Neural progenitor cell (in vitro differentiated cells): ENCODE data around the gene NUP133. TPM values are rescaled to one million over a fixed set of nuclear protein-coding genes. Genes with fewer than 3 reads are reported as not detected.

Experiments used
- DNase-seq: peaks from one replicate; pipeline ENCODE4 v3.0.0-alpha.2; 2016; ENCODE audit warnings: low spot score
- H2AFZ ChIP-seq: fragments of 200-600 bp; sonication (generic); replicated peaks from 2 replicates; pipeline ENCODE4 v1.6.1; 2016; ENCODE audit warnings: antibody characterized with exemption
- H3F3A ChIP-seq: fragments of 200-600 bp; sonication (generic); 2 replicates; pipeline ENCODE4 v1.6.1; 2016; ENCODE audit warnings: antibody characterized with exemption, low read depth
- H3K27ac ChIP-seq: fragments of 200-600 bp; sonication (generic); 2 replicates; pipeline ENCODE4 v1.5.1; 2016; ENCODE audit warnings: mild to moderate bottlenecking
- H3K27me3 ChIP-seq: fragments of 200-600 bp; sonication (generic); 2 replicates; pipeline ENCODE4 v1.6.1; 2016; ENCODE audit warnings: mild to moderate bottlenecking, moderate library complexity
- H3K36me3 ChIP-seq: fragments of 200-600 bp; sonication (generic); 2 replicates; pipeline ENCODE4 v1.5.1; 2016
- H3K4me1 ChIP-seq: fragments of 200-600 bp; sonication (generic); 2 replicates; pipeline ENCODE4 v1.6.1; 2016; ENCODE audit warnings: mixed run types
- H3K4me2 ChIP-seq: fragments of 200-600 bp; sonication (generic); 2 replicates; pipeline ENCODE4 v1.6.1; 2016
- H3K4me3 ChIP-seq: fragments of 200-600 bp; sonication (generic); 2 replicates; pipeline ENCODE4 v1.5.1; 2016
- H3K79me2 ChIP-seq: fragments of 200-600 bp; sonication (generic); 2 replicates; pipeline ENCODE4 v1.6.1; 2016; ENCODE audit warnings: low read depth
- H3K9ac ChIP-seq: fragments of 200-600 bp; sonication (generic); 2 replicates; pipeline ENCODE4 v1.6.1; 2016
- H3K9me3 ChIP-seq: fragments of 200-600 bp; sonication (generic); 2 replicates; pipeline ENCODE4 v1.5.1; 2016; ENCODE audit warnings: low read depth
- H4K20me1 ChIP-seq: fragments of 200-600 bp; sonication (generic); 2 replicates; pipeline ENCODE4 v1.6.1; 2016; ENCODE audit warnings: low read depth
- H3K27ac Mint-ChIP-seq: 3 replicates; pipeline ENCODE4 v1.8.0; 2021; ENCODE audit warnings: mixed read lengths
- H3K27me3 Mint-ChIP-seq: 2 replicates; pipeline ENCODE4 v1.8.0; 2022; ENCODE audit warnings: low read depth, mild to moderate bottlenecking, inconsistent platforms, moderate library complexity, mixed read lengths; ENCODE audit not compliant: insufficient read depth
- H3K36me3 Mint-ChIP-seq: 3 replicates; pipeline ENCODE4 v1.8.0; 2021; ENCODE audit warnings: mixed read lengths
- H3K4me1 Mint-ChIP-seq: 3 replicates; pipeline ENCODE4 v1.8.0; 2021; ENCODE audit warnings: mixed read lengths
- H3K4me3 Mint-ChIP-seq: 3 replicates; pipeline ENCODE4 v1.8.0; 2021; ENCODE audit warnings: mild to moderate bottlenecking, moderate library complexity, mixed read lengths
- H3K9me3 Mint-ChIP-seq: 3 replicates; pipeline ENCODE4 v1.8.0; 2020; ENCODE audit warnings: mixed read lengths
- EZH2 ChIP-seq: fragments of 200-600 bp; sonication (generic); IDR thresholded peaks from 2 replicates; pipeline ENCODE4 v1.6.1; 2017; ENCODE audit warnings: antibody characterized with exemption, mild to moderate bottlenecking, moderate library complexity
- EZH2phosphoT487 ChIP-seq: fragments of 200-600 bp; sonication (generic); IDR thresholded peaks from 2 replicates; pipeline ENCODE4 v1.6.1; 2017; ENCODE audit warnings: antibody characterized with exemption
- total RNA-seq: library from RNA; depleted of rRNA; stranded (reverse); fragments of >200 nt; gene quantifications from 2 replicates; pipeline ENCODE4 v1.2.3, GENCODE V29; 2015; ENCODE audit warnings: low replicate concordance
- TF ChIP-seq, protein P1 (sequence below): fragments of 200-600 bp; sonication (generic); IDR thresholded peaks from 2 replicates; pipeline ENCODE4 v1.5.1; 2017; ENCODE audit warnings: antibody characterized with exemption, mild to moderate bottlenecking

The NUP133 gene
- total RNA-seq, 1 donor from 2014 or later = 89.3 TPM

DNA sequence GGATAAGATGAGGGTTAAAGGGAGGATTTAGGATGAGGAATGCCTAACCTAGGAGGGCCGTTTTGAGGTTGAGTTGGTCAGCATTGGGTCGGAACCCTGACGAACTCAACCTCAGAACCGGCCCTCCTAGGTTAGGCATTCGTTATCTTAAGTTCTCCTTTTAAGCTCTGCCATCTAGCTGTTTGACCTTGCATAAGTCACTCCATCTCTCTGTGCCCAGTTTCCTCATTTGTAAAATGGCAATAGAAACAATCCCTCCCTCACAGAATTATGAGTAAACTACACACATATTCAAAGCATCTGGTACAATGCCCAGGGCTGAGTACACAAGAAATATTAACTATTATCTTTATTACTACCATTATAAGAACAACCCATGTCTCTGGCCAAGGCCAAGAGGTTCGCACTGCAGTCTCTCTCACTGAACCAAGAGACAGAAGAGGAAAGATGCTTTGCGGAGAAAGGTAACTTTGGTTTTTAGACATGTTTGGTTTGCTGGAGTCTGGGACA lies 45.5 kb upstream of the NUP133 start:
- Mint-ChIP-seq H3K4me1 (peaks cover 20% of the 10 kb centered on the region), H3K4me3 (no peak overlapping the region)

DNA sequence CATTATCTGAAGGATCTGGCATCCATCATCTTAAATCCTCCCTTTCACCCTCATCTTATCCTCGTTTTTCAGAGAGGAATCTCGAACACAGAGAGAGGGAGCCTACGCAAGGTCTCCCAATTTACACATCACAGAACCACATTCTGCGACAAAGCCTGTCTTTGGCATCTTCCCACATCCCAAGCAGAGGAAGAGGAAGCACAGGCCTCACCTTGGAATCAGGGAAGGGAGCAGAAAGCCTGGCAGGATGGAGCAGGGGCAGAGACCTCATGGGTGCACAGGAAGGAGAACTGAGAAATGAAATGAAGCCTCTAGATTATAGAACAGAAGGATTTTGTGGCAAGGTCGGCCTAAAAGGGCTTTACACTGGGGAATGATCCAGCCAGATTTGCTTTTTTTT lies 44.6 kb upstream of the NUP133 start:
- Mint-ChIP-seq H3K27ac (no peak overlapping the region), H3K27me3 (peaks cover 3% of the 10 kb centered on the region), H3K4me3 (no peak overlapping the region), H3K36me3 (peaks cover 8% of the 10 kb centered on the region), H3K4me1 (peaks cover 20% of the 10 kb centered on the region), H3K9me3 (no peaks in the 10 kb centered on the region)
- H2AFZ ChIP-seq = no peak overlapping the region
- no peak overlapping the region for H3K9ac ChIP-seq
- H3K36me3 ChIP-seq = no peaks in the 10 kb centered on the region
- no peak overlapping the region for H3K4me3 ChIP-seq
- H3K9me3 ChIP-seq = no peaks in the 10 kb centered on the region
- DNase-seq = no peak
- no peak overlapping the region for H3K27ac ChIP-seq
- peaks cover 5% of the 10 kb centered on the region for H3F3A ChIP-seq
- TF ChIP-seq EZH2phosphoT487 = no peak
- TF ChIP-seq, protein P1, sequence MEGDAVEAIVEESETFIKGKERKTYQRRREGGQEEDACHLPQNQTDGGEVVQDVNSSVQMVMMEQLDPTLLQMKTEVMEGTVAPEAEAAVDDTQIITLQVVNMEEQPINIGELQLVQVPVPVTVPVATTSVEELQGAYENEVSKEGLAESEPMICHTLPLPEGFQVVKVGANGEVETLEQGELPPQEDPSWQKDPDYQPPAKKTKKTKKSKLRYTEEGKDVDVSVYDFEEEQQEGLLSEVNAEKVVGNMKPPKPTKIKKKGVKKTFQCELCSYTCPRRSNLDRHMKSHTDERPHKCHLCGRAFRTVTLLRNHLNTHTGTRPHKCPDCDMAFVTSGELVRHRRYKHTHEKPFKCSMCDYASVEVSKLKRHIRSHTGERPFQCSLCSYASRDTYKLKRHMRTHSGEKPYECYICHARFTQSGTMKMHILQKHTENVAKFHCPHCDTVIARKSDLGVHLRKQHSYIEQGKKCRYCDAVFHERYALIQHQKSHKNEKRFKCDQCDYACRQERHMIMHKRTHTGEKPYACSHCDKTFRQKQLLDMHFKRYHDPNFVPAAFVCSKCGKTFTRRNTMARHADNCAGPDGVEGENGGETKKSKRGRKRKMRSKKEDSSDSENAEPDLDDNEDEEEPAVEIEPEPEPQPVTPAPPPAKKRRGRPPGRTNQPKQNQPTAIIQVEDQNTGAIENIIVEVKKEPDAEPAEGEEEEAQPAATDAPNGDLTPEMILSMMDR = no peak
- TF ChIP-seq EZH2 = no peak
- H3K4me2 ChIP-seq = no peak overlapping the region
- peaks cover 16% of the 10 kb centered on the region for H4K20me1 ChIP-seq
- no peaks in the 10 kb centered on the region for H3K27me3 ChIP-seq
- H3K4me1 ChIP-seq = peaks cover 15% of the 10 kb centered on the region
- peaks cover 60% of the 10 kb centered on the region for H3K79me2 ChIP-seq

More for the DNA sequence above, 45.5 kb upstream of the NUP133 start:
- no peak overlapping the region for H3K4me3 ChIP-seq
- Mint-ChIP-seq H3K27ac (no peak overlapping the region), H3K36me3 (peaks cover 8% of the 10 kb centered on the region), H3K9me3 (no peaks in the 10 kb centered on the region), H3K27me3 (peaks cover 3% of the 10 kb centered on the region)
- H3K36me3 ChIP-seq = no peaks in the 10 kb centered on the region
- peaks cover 60% of the 10 kb centered on the region for H3K79me2 ChIP-seq
- no peak for DNase-seq
- no peaks in the 10 kb centered on the region for H3K27me3 ChIP-seq
- no peak overlapping the region for H2AFZ ChIP-seq
- peaks cover 16% of the 10 kb centered on the region for H4K20me1 ChIP-seq
- H3K27ac ChIP-seq = no peak overlapping the region
- H3K9ac ChIP-seq = no peak overlapping the region
- H3F3A ChIP-seq = peaks cover 5% of the 10 kb centered on the region
- no peak for TF ChIP-seq EZH2
- TF ChIP-seq, protein P1 = no peak
- no peak for TF ChIP-seq EZH2phosphoT487
- peaks cover 15% of the 10 kb centered on the region for H3K4me1 ChIP-seq
- H3K9me3 ChIP-seq = no peaks in the 10 kb centered on the region
- no peak overlapping the region for H3K4me2 ChIP-seq

DNA sequence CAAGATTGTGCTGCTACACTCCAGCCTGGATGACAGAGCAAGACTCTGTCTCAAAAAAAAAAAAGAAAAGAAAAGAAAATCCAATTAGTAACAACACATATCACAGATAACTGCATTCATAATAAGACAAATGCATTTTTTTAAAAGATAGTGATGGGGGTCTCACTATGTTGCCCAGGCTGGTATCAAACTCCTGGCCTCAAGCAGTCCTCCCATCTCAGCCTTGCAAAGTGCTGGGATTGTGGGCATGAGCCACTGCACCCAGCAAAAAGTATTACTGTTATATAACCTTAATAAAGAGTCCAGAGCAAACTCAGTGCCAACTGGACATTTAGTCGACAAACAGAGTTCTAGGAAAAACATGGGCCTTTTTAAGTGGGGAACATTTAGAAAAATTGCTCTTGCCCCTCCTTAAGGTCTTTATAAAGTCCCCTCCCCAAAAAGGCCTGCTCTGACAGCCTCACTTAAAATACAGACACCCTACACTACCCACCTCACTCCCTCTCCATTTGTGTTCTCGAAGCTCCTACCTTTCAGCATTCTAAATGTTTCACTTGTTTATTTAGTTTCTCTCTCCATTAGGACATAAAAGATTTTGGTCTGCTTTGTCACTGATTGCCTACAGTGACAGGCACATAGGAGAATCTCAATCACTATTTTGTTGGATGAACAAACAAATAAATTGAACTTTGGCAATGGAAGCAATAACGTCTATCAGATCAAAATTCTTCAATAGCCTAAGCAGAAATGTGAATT lies 42.8 kb upstream of the NUP133 start:
- H3K79me2 ChIP-seq = peaks cover 43% of the 10 kb centered on the region
- DNase-seq = no peak
- no peaks in the 10 kb centered on the region for H3K36me3 ChIP-seq
- peaks cover 5% of the 10 kb centered on the region for H3K4me1 ChIP-seq
- no peak overlapping the region for H3K4me3 Mint-ChIP-seq
- H3K27me3 Mint-ChIP-seq = peaks cover 3% of the 10 kb centered on the region
- H3K9me3 ChIP-seq = no peaks in the 10 kb centered on the region
- TF ChIP-seq, protein P1 = no peak
- TF ChIP-seq EZH2phosphoT487 (no peak), EZH2 (no peak)
- peaks cover 11% of the 10 kb centered on the region for H3K36me3 Mint-ChIP-seq
- H3K4me2 ChIP-seq = no peak overlapping the region
- no peak overlapping the region for H2AFZ ChIP-seq
- peaks cover 8% of the 10 kb centered on the region for H3K4me1 Mint-ChIP-seq
- peaks cover 8% of the 10 kb centered on the region for H4K20me1 ChIP-seq
- no peak overlapping the region for H3K27ac Mint-ChIP-seq
- H3K27me3 ChIP-seq = no peaks in the 10 kb centered on the region
- peaks cover 4% of the 10 kb centered on the region for H3F3A ChIP-seq
- no peak overlapping the region for H3K4me3 ChIP-seq
- no peaks in the 10 kb centered on the region for H3K9me3 Mint-ChIP-seq
- H3K27ac ChIP-seq = no peak overlapping the region
- no peak overlapping the region for H3K9ac ChIP-seq
